Stimulated activated CD4-positive, alpha-beta T cell treated with anti-CD3 and anti-CD28 coated beads, Interleukin-2, amount 100 ng/mL, for 4 hours (primary cell): Measurements from ENCODE around the gene MLN.
"Not testable (repeated sequence)": the region's sequence is repeated elsewhere in the genome, so short reads cannot be mapped to it uniquely, and the experiment has no call there.

Experiments
- DNase-seq: peaks from one replicate; pipeline ENCODE4 v3.0.0-alpha.2; 2020; ENCODE audit warnings: low read depth

Gene MLN

GRCh38 chr6:33834401-33835392 is 30.9 kb upstream of the MLN start:
- DNase-seq = no peak

GRCh38 chr6:33833599-33833998 is 29.8 kb upstream of the MLN start:
- DNase-seq = no peak

- DNase-seq = not testable (repeated sequence)
Observed at GRCh38 chr6:33832831-33833230, 29.0 kb upstream of the MLN start.

DNA sequence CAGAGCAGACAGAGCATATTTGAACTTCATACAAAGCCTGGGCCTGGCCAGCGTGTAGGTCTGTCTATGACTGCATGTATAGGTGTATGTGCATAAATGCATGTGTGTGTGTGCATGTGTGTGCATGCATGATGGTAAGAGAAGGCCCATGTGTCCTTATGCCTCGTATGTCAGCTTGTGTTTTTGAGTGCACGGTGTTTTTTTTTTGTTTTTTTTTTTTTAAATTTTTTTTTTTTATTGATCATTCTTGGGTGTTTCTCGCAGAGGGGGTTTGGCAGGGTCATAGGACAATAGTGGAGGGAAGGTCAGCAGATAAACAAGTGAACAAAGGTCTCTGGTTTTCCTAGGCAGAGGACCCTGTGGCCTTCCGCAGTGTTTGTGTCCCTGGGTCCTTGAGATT is 27.9 kb upstream of the MLN start:
- DNase-seq = not testable (repeated sequence)

DNA sequence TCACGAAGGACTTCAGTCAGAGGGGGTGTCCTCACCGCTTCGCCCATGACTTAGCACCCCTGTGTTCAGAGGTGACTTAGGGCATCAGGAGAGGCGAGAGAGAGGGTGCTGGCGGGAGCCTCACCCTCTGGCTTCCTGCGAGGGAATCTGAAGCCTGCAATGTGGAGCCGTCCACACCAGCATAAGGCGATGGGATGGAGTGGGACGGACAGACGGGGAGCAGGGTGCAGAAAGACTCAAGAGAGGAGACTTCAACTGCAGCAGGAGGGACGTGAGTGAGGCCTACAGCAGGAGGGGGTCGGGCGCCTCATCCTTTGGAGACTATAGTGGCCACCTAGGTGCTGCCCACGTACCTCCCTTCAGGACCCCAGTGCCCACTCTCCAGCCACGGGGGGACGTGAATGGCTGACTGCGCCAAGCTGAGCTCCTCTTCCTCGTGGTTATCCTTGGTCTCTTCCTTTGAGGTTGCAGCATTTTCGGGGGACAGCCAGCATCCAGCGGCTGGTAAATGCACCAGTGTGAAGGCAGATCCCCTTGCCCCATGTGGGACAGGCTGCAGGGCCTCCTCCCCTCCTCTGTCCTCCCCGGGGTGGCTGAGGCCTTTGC is 26.9 kb upstream of the MLN start:
- no peak for DNase-seq

GRCh38 chr6:33828764-33829731 is 25.2 kb upstream of the MLN start:
- DNase-seq = no peak

- no peak for DNase-seq
Observed at GRCh38 chr6:33828452-33828763, 24.6 kb upstream of the MLN start.

GRCh38 chr6:33827546-33828451 is 24.0 kb upstream of the MLN start:
- DNase-seq = no peak

DNA sequence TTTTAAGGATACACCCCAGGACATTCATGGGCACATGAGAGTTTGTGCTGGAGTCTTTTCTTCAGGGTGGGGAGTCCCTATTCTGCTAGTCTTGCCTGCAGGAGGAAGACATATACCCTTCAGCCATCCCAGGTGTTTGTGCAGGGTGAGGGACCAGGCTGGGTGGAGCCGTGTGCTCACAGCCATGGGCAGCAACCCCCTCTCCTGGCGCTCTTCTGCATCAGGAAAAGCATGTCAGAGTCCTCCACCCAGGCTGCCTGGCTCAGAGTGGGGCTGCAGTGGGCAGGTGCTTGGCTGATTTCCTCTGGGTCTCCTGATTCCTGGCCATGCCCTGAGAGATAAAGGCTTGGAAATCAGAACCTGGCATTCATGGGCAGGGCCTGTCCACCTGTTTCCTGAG is 22.7 kb upstream of the MLN start:
- no peak for DNase-seq

GRCh38 chr6:33824461-33825154 is 20.8 kb upstream of the MLN start:
- DNase-seq = no peak

- DNase-seq = no peak
Observed at GRCh38 chr6:33823806-33824205, 20.0 kb upstream of the MLN start.

- DNase-seq = no peak
Observed at GRCh38 chr6:33822575-33823395, 19.0 kb upstream of the MLN start.

DNA sequence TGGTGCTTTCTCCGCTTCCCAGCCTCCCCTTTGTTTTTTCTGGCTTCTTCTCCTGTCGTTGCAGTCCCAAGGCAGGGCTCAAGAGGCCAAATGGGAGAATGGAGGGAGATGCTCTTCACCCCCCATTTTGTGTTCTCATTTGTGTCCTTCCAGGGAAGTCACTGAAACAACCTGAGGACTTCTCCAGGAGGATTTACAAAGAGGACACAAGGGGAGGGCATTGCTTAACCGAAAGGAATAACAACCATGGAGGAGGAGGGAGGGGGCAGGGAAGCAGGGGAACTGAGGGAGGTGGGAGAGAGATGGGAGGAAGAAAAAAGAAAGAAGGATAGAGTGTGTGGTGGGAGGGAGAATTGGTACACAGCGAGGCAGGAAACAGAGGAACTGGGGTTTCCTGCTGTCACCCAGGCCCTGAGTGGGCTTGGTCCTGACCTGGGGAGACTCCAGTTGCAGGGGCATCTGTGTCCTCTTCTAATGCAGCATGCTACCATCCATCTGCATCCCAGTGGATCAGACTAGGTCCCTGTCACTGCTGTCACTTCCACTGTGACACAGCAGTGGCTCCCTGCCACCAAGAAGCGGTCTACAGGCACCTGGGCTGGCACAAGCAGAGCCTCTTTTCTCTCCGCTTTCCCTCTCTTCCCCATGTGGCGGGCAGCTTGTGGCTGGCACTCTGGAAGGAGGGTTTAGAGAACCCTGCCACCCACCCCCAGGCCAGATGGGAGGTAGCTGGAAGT is 17.1 kb upstream of the MLN start:
- no peak for DNase-seq

GRCh38 chr6:33820243-33820642 is 16.4 kb upstream of the MLN start:
- no peak for DNase-seq

DNA sequence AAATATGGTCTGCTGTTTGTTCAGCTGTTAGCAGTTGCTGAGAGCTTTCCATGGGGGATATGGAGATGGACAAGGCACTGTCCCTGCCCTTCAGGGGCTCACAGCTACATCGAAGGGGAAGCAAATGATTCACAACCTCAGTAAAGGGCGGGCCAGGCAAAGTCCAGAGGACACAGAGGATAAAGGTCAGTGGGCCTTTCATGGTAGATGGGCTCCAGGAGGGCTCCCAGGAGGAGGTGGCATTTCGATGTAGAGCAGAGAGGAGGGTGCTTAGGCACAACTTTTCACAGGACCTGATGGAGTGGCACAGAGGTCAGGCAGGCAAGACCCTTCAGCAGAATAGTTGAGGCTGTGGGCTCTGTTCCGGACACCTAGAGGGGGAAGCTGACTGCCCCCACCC is 15.2 kb upstream of the MLN start:
- no peak for DNase-seq

DNA sequence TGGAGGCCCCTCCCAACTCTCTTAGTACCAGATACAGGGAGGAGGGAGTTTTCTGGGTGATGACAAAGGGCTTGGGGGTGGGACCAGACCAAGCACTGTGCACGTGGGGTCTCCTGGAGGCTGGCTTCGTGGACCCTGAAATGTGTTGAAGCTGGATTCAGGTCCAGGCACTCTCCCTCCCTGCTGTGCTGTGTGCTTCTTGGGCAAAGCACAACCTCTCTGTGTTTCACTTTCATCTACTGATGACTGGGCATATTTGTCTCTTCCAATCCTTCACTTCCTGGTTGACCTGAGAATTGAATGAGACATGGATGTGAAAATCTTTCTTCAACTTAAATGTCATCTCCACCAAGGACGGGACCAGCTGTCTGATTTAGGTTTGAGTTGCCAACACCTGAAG is 14.5 kb upstream of the MLN start:
- DNase-seq = no peak

DNA sequence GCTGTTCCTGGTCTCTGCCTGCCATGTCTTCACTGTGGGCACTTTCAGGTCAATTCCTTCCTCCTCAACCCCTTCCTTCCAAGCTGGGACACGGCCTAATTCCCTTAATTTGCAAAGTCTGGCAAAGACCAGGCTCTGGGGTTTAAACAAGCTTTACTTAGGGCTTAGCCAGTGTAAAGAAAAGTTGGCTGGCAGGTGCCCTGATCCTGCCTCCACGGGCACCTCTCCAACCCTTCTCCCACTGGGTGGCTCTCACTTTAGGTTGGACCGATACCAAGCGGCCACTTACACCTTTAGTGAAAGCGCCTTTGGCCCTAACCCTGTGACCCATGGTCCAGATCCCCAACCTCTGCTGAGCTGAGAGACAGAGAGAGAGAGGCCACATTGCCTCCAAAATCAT is 13.7 kb upstream of the MLN start:
- no peak for DNase-seq

- DNase-seq = no peak
Observed at GRCh38 chr6:33816911-33817310, 13.1 kb upstream of the MLN start.

- no peak for DNase-seq
Observed at GRCh38 chr6:33815854-33816253, 12.1 kb upstream of the MLN start.
